ENCODE results near the gene ATP8B4.

ATP8B4 gene

DNA sequence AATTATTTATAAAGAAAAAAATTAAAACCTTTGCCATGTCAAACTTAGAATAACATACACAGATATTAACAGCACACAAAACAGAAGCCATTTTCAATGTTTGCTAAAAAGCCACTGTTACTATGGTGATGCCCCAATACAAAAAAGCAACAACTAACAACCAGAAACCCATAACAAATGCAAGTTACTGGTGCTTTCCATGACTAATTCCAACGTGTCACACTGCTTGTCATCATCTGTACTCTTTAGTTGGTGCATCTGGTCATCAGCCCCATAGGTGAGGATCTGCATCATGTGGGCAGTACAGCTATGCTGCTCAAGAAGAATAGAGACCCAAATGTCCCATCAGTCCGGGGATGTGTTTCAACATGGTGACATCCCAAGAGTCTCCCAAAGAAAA lies 52.8 kb downstream of the ATP8B4 start:
- DNase-seq (ENCODE audit: low read depth in 2 of 3, low spot score in 2 of 3) = peak in 1 of 3 experiments; percentile 4

DNA sequence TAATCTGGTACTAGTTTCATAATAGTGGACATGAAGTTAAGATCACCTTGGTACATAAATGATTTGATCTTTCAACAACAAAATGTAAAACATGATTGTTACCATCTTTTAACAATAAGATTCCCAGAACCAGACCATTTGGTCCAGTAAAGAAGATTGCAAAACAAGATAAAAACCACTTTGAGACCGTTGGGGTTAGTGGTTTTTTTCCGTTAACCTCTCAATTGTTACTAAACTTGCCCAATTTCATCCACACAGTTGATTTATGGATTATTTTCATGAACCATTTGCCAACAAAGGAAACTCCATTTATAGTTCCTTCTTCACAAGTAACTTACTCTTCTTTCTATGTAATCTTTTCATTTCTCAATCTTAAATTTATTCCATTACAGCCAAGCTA lies 53.8 kb downstream of the ATP8B4 start:
- no peak for DNase-seq (ENCODE audit: low read depth in 2 of 3, low spot score in 2 of 3)

DNA sequence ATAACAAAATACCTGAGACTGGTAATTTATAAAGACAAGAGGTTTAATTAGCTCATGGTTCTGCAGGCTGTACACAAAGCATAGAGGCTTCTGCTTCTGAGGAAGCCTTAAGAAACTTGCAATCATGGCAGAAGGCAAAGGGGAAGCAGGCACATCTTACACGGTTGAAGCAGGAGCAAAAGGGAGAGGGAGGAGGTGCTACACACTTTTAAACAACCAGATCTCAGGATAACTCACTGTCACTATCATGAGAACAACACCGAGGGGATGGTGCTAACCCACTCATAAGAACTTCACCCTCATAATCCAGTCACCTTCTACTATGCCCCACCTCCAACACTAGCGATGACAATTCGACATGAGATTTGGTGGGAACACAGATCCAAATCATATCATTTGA lies 54.4 kb downstream of the ATP8B4 start:
- DNase-seq (ENCODE audit: low read depth in 2 of 3, low spot score in 2 of 3) = no peak

DNA sequence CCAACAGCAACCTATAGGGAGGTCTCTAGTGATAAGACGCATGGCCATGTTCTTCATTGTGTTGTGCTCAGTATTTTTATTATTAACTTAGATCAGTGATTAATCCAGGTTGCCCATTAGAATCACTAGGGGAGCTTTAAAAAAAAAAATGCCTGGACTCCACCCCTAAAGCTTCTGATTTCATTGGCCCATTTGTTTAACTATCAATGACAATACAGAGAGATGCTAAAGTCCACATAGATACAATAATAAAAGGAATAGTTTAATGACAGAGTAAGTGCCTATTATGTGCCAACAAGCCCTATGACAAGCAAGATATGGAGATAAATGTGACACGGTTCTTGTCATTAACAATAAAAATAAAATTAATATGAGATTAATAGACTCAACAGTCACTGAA lies 55.8 kb downstream of the ATP8B4 start:
- DNase-seq (ENCODE audit: low read depth in 2 of 3, low spot score in 2 of 3) = no peak

DNA sequence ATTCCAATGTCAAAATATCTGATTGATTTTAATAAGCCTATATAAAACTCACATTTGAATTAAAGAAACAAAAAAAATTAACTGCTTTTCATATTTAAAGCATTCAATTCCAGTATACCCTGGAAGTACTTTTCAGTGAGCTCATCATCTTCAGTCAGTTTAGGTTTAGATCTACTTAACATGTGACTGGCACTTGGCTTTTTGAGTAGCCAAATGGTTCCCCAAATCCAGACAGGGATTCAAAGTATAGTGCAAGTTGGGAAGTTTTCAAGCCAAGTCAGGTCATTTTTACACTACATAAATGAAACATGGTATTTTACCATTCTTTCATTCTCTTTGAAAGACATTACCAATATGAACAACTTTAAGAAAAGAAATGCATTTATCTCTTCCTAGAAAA lies 57.5 kb downstream of the ATP8B4 start:
- DNase-seq (ENCODE audit: low read depth in 2 of 3, low spot score in 2 of 3) = no peak

DNA sequence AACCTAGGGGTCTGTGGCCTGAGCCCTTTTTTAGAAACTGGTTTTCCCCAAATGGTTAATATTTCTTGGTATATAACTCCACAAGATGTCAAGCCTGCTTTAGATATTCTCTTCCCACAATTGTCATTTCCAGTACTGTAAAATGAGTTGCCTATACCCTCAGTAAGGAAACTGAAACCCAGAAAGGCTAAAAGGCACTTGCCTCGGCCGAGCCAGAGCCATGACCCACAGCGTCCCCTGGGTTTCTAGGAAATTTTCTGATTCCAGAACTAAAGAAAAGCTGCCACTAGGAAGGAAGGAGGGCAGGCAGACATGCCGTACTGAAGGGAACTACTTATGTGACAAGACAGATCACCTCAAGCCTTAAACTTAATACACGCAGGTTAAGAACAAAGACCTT lies 59.1 kb downstream of the ATP8B4 start:
- no peak for DNase-seq (ENCODE audit: low read depth in 2 of 3, low spot score in 2 of 3)

DNA sequence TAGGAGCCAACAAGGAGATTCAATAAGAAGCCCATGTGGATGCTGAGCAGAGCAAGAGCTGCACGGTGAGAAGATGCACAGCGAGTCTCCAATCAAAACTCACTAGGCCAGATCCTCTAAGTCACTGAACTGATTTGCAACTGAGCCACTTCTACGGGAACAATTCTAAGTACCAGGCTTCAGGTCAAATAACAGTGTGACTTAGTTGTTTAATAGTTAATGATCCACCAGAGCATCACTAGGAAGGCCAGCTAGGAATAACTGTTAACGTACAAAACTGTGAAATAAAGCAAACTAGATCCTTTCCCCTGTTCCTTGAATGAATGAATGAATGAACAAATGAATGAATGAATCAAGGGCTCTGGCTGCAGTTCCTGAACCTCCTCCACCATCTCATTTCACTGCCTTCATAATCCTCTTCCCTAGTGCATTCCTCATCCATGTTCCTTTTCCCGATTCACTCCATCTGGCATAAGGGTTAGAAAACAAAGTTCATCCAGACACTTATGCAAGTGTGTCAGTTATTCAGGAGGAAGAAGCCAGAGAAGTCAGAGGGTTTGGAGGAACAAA lies 59.7 kb downstream of the ATP8B4 start:
- no peak for DNase-seq (ENCODE audit: low read depth in 2 of 3, low spot score in 2 of 3)

DNA sequence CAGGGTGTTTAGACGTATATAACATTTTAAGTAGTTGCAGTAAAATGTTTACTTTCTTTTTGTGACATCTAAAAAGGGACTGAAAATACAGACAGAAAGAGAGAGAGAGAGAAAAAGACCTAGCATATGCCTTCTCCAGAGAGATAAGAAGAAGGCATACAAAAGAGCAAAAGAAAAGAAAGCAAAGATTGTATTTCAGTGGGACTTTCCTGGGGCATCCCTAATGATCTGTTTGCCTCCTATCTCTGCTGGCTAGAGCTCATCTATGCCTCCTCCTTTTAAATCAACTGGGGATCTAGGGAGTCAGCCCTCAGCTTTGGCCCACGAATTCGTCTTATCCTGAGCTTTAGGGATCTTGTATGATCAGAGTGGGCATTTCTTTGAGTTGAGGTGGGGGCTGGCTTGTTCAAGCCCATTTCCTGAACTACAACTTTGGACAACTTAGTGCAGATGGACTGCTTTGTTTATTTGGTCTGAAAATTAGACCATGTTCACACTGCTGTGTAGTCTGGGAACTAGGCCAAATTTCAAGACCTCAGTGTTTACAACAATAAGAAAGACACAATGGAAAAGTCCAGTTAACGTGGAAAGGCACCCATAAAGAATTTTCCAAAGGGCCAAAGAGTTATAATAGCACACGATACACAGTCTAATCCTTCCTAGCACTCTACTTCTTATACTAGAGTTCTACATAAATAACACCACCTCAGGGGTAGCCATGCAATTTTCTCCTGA lies 61.0 kb downstream of the ATP8B4 start:
- DNase-seq (ENCODE audit: low read depth in 2 of 3, low spot score in 2 of 3) = no peak

DNA sequence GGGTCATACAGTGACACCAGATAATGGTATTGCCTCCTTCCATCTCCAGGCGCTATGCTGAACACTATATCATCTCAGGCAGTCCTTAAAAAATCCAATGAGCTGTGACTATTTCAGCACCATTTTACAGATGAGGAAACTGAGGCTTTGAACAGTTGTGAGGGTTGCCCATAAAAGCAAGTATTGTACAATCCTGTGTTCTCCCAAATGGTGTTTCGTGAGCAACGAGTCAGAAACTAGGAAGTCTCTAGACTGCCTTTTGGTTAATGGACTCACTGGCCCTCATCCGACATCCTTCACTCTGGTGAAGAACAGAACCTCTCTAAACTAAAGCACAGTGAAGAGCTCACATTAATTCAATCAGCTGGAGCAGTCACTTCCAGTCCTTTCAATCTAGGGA lies 61.8 kb downstream of the ATP8B4 start:
- no peak for DNase-seq (ENCODE audit: low read depth in 2 of 3, low spot score in 2 of 3)

DNA sequence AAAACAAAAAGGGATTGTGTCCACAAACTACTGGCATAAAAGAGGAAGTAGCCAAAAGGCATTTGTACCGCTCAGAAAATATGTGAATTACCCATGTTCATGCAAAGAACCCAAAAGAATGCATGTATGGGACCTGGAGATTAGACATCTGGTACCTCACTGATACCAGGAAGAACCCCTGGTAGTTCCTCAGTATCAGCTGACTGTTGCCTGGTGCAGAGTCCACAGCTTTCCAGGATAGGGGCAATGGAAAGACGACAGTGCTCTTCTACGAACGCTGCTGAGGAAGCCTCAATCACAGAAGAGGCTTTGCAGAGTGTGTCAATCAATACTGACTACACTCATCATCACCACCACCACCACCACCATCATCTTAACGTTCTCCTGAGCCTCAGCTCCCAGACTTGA lies 63.3 kb downstream of the ATP8B4 start:
- no peak for DNase-seq (ENCODE audit: low read depth in 2 of 3, low spot score in 2 of 3)

DNA sequence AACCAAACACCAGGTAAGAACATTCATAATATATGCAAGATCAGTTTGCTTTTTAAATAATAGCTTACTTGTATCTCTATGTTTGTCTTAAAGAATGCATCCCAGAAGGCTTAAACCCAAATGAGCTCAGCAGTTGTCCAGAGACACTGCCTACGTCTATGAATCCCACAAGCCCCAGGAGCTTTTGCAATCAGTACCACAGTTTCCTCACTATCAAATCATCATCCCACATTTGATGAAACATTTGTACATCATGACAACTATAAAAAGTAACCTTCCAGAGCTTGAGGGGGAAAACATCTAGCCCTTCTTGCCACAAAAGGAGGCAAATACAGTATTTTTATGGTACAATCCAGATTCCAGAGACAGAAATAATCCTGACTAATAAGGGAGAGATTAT lies 63.7 kb downstream of the ATP8B4 start:
- no peak for DNase-seq (ENCODE audit: low read depth in 2 of 3, low spot score in 2 of 3)

DNA sequence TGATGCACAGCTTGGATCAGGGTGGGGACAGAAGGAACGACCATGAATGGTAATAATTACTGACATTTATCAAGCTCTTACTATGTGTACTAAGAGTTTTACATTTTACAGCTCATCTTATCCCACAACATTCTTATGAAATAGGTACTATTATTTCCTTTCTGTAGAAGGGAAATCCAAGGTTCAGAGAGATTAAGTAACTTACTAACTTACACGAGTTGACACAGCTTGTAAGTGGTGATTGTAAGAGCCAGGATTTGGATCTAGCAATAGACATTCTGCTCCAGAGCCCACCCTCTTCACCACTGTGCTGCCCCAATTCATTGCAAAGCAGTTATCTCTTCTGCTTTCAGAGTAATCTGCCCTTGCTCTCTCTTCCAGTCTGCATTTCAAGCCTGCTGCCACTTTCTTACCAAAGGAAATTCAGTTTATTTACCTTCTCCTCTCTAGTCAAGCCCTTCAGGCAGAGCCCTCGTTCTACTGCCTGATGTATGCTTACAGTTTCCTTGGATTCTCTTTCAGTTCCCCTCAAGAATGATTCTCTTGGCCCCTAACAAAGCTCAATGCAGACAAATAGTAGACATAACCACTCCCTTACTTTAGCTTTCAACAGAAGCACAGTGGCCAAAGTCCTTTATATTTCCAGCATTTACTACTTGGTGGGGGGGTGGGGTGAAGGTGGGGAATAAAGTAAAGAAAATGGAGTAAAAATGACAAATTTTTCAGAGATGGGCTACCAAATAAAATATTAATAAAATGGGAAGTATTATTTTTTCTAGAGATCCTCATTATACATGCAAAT lies 65.8 kb downstream of the ATP8B4 start:
- no peak for DNase-seq (ENCODE audit: low read depth in 2 of 3, low spot score in 2 of 3)

DNA sequence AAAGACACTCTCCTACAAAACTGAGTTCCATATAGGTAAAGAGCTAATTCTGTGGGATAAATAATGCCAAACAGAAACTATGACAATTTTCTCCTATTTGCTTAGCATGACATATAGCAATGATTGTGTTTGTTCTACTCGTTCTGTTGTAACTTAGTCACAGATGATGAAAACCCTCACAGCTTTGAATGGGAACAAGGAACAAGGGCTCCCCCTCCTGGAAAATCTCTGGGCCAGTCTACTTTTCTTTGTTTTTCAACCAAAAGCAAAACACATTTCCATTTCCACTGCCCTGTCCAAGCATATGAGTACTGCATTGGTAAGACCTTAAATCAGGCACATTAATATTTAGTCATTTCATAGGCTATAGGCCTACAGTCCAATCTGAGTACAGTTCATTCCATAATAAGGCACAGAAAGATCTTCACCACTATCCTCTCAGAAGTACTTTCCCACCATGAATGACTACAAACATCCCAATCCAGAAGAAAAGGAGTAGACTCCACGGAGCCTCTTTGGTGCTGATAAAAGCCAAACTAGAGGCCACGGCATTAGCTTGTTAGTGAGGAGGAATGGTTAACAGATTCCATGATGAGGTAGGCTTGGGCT lies 67.1 kb downstream of the ATP8B4 start:
- DNase-seq (ENCODE audit: low read depth in 2 of 3, low spot score in 2 of 3) = no peak

DNA sequence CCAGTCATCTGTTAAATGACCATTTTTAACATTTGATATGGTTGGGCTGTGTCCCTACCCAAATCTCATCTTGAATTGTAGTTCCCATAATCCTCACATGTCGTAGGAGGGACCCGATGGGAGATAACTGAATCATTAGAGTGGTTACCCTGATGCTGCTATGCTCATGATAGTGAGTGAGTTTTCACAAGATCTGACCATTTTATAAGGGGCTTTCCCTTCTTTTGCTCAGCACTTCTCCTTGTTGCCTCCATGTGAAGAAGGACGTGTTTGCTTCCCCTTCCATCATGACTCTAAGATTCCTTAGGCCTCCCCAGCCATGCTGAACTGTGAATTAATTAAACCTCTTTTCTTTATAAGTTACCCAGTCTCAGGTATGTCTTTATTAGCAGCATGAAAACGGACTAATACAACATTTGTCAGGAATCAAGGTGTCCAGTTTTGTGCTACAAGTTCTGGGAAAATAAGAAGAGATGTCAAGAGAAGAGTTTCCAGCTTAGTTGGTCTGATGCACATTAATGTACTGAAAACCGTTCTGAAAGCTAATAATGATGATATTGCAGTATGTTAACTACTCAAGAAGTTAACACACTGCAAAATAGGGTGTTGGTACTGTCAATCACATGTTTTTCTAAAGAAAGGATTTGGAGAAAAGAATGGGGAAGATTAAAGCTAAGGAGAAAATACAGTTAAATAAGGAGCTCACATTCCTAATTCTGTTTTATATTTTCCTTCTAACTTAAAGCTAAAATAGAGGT lies 67.9 kb downstream of the ATP8B4 start:
- no peak for DNase-seq (ENCODE audit: low read depth in 2 of 3, low spot score in 2 of 3)

DNA sequence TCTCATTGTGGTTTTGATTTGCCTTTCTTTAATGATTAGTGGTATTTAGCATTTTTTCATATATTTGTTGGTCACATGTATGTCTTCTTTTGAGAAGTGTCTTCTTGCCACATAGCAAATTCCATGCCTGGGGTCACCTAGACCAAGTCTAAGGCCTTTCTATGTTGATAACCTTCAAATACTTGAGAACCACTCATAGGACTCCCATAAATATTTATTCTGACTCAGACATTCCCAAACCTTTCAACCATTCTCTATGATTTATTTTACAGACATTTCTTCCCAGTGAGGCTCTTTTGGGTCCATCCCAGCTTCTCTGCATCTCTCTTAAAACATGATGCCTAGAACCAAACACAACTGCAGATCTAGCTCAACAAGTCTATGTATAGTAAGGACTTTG lies 69.2 kb downstream of the ATP8B4 start:
- no peak for DNase-seq (ENCODE audit: low read depth in 2 of 3, low spot score in 2 of 3)

DNA sequence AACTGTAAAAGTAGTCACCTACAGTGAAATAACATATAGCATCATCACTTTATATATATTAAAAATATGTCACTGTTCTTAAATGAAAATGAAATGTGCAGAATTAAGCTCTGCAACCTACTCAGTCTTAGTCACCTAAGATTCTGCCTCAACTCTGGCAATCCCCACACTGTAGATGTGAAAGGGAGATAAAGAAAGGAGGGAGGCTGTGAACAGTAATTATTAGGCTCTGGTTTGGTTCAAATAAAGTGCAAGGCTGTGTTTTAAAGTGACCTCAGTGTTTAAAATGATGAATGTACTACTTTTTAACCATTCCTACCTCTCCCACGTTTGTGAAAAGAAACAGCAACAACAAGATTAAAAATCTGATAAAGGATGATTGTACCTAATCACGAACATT lies 72.2 kb downstream of the ATP8B4 start:
- no peak for DNase-seq (ENCODE audit: low read depth in 2 of 3, low spot score in 2 of 3)

DNA sequence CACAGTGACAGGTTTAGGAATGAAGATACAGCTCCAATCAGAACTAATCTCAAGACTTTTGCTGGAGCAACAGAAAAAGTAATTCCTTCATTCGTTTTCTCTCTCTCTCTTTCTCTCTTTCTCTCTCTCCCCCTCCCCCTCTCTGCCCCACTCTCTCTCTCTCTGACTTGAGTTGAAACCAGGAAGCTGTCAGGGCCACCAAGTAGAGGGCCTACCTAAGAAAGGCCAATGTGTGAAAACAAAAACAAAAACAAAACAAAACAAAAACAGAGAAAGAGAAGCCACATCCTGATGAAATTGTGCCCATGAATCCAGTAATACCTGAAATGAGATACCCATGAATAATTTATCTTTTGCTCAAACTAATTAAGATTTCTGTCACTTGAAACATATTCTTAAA lies 72.9 kb downstream of the ATP8B4 start:
- no peak for DNase-seq (ENCODE audit: low read depth in 2 of 3, low spot score in 2 of 3)

DNA sequence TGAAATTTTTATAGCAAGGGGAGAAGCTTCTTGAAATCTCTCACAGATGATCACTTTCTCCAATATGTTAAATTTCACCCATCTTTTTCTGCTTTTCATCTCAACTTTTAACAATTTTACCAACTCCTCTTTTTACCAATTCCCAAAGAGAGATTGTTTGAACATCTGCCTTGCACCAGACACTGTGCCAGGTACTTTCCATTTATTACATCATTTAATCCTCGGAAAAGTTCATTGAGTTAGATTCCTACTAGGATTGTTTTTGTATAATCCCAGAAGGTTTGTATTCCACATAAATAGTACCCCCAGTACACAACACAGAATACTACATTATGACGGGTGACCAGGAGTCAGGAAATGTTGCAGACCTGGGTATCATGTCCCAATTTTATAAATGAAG lies 74.1 kb downstream of the ATP8B4 start:
- DNase-seq (ENCODE audit: low read depth in 2 of 3, low spot score in 2 of 3) = no peak

DNA sequence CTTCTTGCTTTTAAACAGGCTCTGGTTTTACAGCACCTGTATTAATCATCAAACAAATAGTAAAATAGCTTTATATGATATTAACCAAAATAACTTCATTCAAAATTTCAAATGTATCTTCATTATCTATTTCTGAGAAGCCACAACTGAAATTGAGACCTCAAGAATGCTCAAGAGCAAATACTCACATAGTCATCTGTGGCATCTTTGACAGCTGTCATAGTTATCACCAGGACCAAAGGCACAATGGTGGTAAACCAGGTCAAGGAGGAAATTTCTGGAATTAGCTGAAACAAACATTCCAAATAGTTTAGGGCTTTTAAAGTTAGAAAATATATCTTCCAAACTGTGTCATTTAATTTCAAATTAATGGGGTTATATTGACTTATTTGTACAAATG lies 74.6 kb downstream of the ATP8B4 start:
- no peak for DNase-seq (ENCODE audit: low read depth in 2 of 3, low spot score in 2 of 3)

DNA sequence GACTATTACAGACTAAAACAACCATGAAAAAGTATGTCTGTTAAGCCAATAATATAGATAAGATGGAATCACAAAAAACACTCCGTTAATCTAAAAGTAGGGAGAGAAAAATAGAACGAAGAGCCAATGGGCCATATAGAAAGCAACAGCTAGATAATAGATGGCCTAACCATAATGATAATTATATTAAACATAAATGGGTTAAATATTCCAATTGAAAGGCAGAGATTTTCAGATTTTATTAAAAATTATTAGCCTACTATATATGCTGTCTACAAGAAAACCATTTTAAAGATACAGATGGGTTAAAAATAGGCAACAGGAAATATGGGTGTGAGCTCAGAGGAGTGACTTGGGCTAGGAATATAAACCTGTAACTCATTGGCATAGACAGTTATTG lies 76.3 kb downstream of the ATP8B4 start:
- no peak for DNase-seq (ENCODE audit: low read depth in 2 of 3, low spot score in 2 of 3)

DNA sequence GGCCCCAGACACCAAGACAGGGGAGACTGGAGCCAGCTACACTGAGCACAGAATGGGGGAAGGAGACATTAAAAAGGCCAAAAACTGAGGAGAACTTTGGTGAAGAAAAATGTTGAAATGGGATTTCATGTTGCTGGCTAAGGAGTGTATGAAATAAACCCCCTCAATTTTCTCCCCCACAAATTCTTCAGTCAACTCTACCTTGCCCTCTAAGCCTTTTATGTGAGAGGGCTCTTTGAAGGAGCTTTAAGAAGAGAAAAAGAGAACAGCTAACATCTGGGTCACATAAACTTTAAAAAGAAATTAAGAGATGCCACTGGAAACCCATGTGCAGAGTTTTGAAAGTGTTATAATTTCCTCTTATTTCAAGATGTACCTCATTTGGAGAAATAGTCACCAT lies 88.6 kb downstream of the ATP8B4 start:
- DNase-seq (ENCODE audit: low read depth in 2 of 3, low spot score in 2 of 3) = no peak

Data from activated CD8-positive, alpha-beta memory T cell treated with anti-CD3 and anti-CD28 coated beads for 48 hours (primary cell).